Activated CD4-positive, alpha-beta T cell treated with anti-CD3 and anti-CD28 coated beads for 48 hours (primary cell): Measurements from ENCODE around the gene PIP5K1B.

Experiments
- DNase-seq: peaks from one replicate; pipeline ENCODE4 v3.0.0-alpha.2; 2020

PIP5K1B gene

GRCh38 chr9:68869022-68869421 is 164.0 kb downstream of the PIP5K1B start:
- no peak for DNase-seq

DNA sequence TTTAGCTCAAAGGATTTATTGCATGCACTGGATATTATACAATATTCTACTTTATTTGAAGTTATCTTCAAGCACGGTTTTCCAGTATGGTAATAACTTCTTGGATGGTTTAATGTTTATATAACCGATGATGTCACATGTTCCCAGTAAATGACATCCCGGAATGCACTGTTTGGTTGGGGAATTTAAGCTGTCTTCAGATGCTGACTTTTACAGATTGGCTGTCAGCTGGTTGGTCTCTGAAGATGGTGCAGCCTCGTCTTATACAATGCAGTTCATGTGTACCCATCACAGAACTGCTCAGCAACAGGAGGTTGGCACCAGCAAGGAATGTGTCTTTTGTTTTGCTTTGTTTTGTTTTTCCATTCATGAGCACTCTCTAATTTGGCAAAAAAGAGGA is 165.0 kb downstream of the PIP5K1B start:
- no peak for DNase-seq

DNA sequence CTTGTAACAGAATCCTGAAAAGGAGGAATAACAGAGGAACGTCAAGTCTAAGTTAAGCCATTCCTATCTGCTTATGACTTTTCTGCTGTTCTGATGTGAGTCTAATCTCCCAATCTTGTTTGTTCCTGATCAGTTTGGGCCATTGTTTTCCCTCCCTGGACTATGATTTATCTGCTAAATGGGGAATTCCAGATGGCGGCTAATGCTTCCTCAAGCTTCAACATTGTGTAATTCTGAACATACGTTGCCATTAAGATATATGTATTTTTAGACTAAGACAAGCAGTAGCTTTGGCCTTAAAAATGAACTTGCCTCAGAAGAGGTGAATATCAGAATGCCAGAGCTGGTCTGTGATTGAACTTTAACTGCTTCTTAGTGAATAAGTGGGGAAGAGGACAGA is 166.2 kb downstream of the PIP5K1B start:
- DNase-seq: no peak

- DNase-seq: no peak
These were observed 167.0 kb downstream of the PIP5K1B start for GRCh38 chr9:68872026-68872501.

- DNase-seq: no peak
These were observed 168.1 kb downstream of the PIP5K1B start for GRCh38 chr9:68873179-68873578.

- no peak for DNase-seq
These were observed 171.2 kb downstream of the PIP5K1B start for GRCh38 chr9:68876273-68876672.

DNA sequence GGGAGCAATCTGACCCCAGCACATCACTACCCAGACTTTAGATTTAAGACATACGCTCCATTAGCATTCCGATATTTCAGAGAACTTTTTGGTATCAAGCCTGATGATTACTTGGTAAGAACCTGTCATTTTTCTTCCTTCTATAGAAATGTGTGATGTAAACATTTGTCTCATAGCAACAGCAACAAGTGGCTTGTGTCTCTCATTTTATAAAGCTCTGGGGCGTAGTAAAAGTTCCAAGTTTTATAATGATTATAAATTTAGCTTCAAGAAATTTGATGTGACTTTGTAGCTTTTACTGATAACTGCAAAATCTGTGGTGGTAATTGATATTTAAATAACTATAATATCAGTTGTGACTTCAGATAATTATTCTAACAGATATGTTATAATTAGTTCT is 171.6 kb downstream of the PIP5K1B start:
- DNase-seq: no peak

- no peak for DNase-seq
These were observed 172.2 kb downstream of the PIP5K1B start for GRCh38 chr9:68877219-68877618.

GRCh38 chr9:68878450-68878849 is 173.4 kb downstream of the PIP5K1B start:
- no peak for DNase-seq

DNA sequence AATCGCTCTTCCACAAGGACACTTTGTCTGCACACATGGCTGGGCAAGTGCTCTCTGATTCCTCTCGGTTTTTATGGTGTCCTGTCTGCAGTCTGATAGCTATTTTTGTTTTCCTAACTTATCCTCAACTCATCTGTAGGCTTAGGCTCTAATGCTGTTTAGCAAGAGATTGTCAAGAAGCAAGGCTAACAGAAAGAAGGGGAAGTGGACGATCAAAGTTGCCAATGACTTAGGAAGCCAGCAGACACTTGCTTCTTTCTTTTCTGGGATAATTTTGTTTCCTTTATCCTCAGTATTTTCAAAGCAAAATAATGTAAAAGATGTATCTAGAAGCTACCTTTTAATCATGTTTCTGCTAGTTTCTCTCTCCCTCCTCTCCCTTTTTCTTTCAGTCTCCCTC is 178.2 kb downstream of the PIP5K1B start:
- no peak for DNase-seq

- no peak for DNase-seq
These were observed 182.2 kb downstream of the PIP5K1B start for GRCh38 chr9:68887232-68887631.

- DNase-seq: no peak
These were observed 189.5 kb downstream of the PIP5K1B start for GRCh38 chr9:68894502-68894901.

- DNase-seq: no peak
These were observed 190.9 kb downstream of the PIP5K1B start for GRCh38 chr9:68895741-68896478.

DNA sequence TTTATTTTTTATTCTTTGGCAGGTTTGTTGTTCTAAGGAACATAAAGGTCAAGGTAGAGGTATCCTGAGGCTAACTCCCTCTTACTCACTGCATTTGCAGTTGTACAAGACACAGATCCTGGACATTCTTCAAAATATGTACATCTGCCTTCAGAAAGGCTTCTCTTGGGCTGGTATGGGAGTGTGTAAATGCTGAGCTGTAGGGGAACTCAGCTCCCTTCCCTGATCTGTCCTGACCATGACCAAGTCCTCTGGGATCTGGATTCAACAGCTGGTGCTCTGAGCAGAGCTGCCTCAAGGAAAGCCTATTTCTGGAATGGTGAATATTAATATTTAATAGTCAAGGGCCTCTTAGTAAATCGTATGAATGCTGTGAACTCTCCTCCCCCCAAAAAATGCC is 191.4 kb downstream of the PIP5K1B start:
- DNase-seq: no peak

DNA sequence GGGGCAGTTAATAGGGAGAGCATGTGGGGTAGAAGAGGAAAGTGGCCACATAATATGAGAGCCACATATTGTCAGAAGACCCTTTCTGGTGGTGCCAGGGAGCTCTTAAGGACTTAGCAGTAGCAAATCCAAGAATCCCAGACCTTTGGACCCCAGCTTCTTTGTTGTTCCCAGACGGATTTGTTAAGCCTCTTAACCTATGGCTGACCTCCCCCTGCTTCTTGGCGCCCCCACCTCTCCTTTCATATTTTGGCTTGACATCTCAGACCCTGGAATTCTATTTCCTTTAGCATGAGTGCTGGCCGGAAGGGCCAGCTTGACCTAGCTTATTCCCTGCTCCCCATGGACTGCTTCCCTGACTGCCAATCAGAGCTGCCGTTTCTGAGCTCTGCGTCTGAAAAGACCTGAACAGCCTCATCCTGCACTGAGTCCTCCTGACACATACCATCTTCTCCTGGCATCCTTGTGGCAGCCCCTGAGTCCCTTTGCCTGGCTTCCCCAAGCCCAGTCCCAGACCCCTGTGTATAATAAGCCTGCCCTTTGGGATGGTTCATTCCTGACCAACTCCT is 192.6 kb downstream of the PIP5K1B start:
- no peak for DNase-seq

- DNase-seq: no peak
These were observed 193.9 kb downstream of the PIP5K1B start for GRCh38 chr9:68898781-68899439.

- no peak for DNase-seq
These were observed 199.4 kb downstream of the PIP5K1B start for GRCh38 chr9:68904454-68904853.

- no peak for DNase-seq
These were observed 200.1 kb downstream of the PIP5K1B start for GRCh38 chr9:68905129-68905528.

DNA sequence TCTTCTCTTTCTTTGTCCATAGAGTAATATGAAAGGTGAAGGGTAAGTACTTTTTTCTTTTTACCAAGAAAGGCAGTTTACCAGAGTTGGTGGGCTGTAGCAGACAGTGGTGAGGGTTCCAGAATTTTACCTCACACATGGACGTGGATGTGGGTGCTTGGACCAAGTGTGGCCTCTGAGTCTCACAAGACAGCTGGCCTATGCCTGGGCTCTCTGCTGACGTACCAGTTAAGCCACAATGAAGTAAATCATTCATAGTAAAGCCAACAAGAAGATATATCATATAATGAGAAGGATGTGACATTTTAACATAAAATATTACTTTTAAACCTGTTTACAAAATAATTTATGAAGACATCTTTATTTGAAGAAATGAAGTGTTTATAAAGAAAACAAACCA is 202.9 kb downstream of the PIP5K1B start:
- DNase-seq: no peak

GRCh38 chr9:68912561-68912960 is 207.5 kb downstream of the PIP5K1B start:
- no peak for DNase-seq

- DNase-seq: no peak
These were observed 208.0 kb downstream of the PIP5K1B start for GRCh38 chr9:68913054-68913453.

- DNase-seq: no peak
These were observed 209.7 kb downstream of the PIP5K1B start for GRCh38 chr9:68914751-68915150.

GRCh38 chr9:68919661-68920060 is 214.6 kb downstream of the PIP5K1B start:
- DNase-seq: no peak

GRCh38 chr9:68920921-68921320 is 215.9 kb downstream of the PIP5K1B start:
- no peak for DNase-seq
